Activated naive CD4-positive, alpha-beta T cell treated with anti-CD3 and anti-CD28 coated beads for 36 hours (primary cell): ENCODE results near the gene LYSMD3. TPM values are rescaled to one million over a fixed set of nuclear protein-coding genes. Genes with fewer than 3 reads are reported as not detected.

ENCODE experiments used
- CTCF ChIA-PET: fragments of 350-600 bp; sonication (Branson Sonifier 250); formaldehyde crosslinking; loops from one replicate; lab custom pipeline; 2021; ENCODE audit warnings: antibody characterized with exemption; lab: Charles Lee
- DNase-seq: peaks from one replicate; pipeline ENCODE4 v3.0.0-alpha.2; 2020
- H3K27ac Mint-ChIP-seq: one replicate; pipeline ENCODE4 v1.8.0; 2021; ENCODE audit warnings: mild to moderate bottlenecking, mixed read lengths
- H3K27me3 Mint-ChIP-seq: one replicate; pipeline ENCODE4 v1.8.0; 2021; ENCODE audit warnings: low read depth, mixed read lengths
- H3K36me3 Mint-ChIP-seq: one replicate; pipeline ENCODE4 v1.8.0; 2021; ENCODE audit warnings: low read depth, mixed read lengths
- H3K4me1 Mint-ChIP-seq: one replicate; pipeline ENCODE4 v1.8.0; 2021; ENCODE audit warnings: low read depth, mixed read lengths
- H3K4me3 Mint-ChIP-seq: one replicate; pipeline ENCODE4 v1.8.0; 2021; ENCODE audit warnings: mild to moderate bottlenecking, moderate library complexity, mixed read lengths
- H3K9me3 Mint-ChIP-seq: one replicate; pipeline ENCODE4 v1.8.0; 2021; ENCODE audit warnings: mixed read lengths
- intact Hi-C: fragments of 100-400 bp; cut with micrococcal nuclease; formaldehyde crosslinking; loops from one replicate; pipeline ENCODE4 v1.15.1; 2023
- total RNA-seq, 2 experiments: library from RNA; stranded (reverse); gene quantifications; one replicate each; pipeline ENCODE4 v1.2.3, GENCODE V29; 2021

LYSMD3 gene
- total RNA-seq, 2 experiments from 2014 or later = 10.2 to 11.1 TPM

GRCh38 chr5:90506221-90506620 is 23.2 kb downstream of the LYSMD3 start:
- Mint-ChIP-seq H3K4me1 (peaks cover 8% of the 10 kb centered on the region), H3K9me3 (no peaks in the 10 kb centered on the region), H3K4me3 (no peak overlapping the region), H3K27me3 (no peaks in the 10 kb centered on the region), H3K27ac (no peak overlapping the region), H3K36me3 (peaks cover 26% of the 10 kb centered on the region)
- DNase-seq = no peak
- CTCF ChIA-PET = no interaction called here
- intact Hi-C loops = no loop called here

- Mint-ChIP-seq H3K27ac (no peak overlapping the region), H3K36me3 (peaks cover 25% of the 10 kb centered on the region), H3K4me1 (peaks cover 8% of the 10 kb centered on the region), H3K9me3 (no peaks in the 10 kb centered on the region), H3K4me3 (no peak overlapping the region), H3K27me3 (no peaks in the 10 kb centered on the region)
- CTCF ChIA-PET = no interaction called here
- no peak for DNase-seq
- intact Hi-C loops = no loop called here
Observed at GRCh38 chr5:90504743-90505142, 24.6 kb downstream of the LYSMD3 start.

GRCh38 chr5:90503596-90503995 is 25.8 kb downstream of the LYSMD3 start:
- intact Hi-C loops = no loop called here
- DNase-seq = no peak

GRCh38 chr5:90495146-90495545 is 34.2 kb downstream of the LYSMD3 start:
- Mint-ChIP-seq H3K4me1 (no peaks in the 10 kb centered on the region), H3K4me3 (no peak overlapping the region), H3K27ac (no peak overlapping the region), H3K9me3 (no peaks in the 10 kb centered on the region), H3K27me3 (no peaks in the 10 kb centered on the region), H3K36me3 (peaks cover 35% of the 10 kb centered on the region)
- CTCF ChIA-PET = no interaction called here
- no peak for DNase-seq
- intact Hi-C loops = no loop called here

More at GRCh38 chr5:90503596-90503995, 25.8 kb downstream of the LYSMD3 start:
- CTCF ChIA-PET = interaction anchor here (0.7 kb wide), 1 partner anchor 1086 kb away, joined by 4 read pairs; no protein-coding TSS in a partner anchor
- Mint-ChIP-seq H3K27me3 (no peaks in the 10 kb centered on the region), H3K36me3 (peaks cover 24% of the 10 kb centered on the region), H3K4me1 (peaks cover 8% of the 10 kb centered on the region), H3K4me3 (no peak overlapping the region), H3K9me3 (no peaks in the 10 kb centered on the region), H3K27ac (no peak overlapping the region)

GRCh38 chr5:90494043-90494442 is 35.3 kb downstream of the LYSMD3 start:
- DNase-seq = no peak
- intact Hi-C loops = no loop called here
- CTCF ChIA-PET = no interaction called here
- no peak overlapping the region for H3K27ac Mint-ChIP-seq
- H3K9me3 Mint-ChIP-seq = no peaks in the 10 kb centered on the region
- no peaks in the 10 kb centered on the region for H3K4me1 Mint-ChIP-seq
- H3K27me3 Mint-ChIP-seq = no peaks in the 10 kb centered on the region
- peaks cover 31% of the 10 kb centered on the region for H3K36me3 Mint-ChIP-seq
- no peak overlapping the region for H3K4me3 Mint-ChIP-seq

DNA sequence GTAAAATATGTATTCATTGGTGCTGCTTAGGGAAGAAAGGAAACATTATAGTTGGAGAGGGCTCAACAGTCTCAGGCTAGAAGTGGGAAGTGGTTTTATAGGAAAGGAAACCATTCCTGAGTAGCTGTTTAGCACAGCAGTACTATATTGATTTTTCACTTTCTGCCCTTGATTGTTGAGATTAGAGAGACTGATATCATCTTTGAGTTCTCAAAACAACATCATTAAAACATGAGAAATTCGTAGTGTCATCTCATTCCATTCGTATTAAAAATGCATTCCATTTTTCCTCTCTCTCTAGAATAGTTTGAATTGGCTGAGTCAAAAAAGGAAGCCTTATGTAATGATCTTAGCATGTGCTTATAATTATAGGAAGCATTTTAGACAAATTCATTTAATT is 40.6 kb downstream of the LYSMD3 start:
- intact Hi-C loops = no loop called here
- no peak overlapping the region for H3K4me3 Mint-ChIP-seq
- no peak for DNase-seq
- H3K36me3 Mint-ChIP-seq = peaks cover 21% of the 10 kb centered on the region
- H3K4me1 Mint-ChIP-seq = no peaks in the 10 kb centered on the region
- H3K9me3 Mint-ChIP-seq = no peaks in the 10 kb centered on the region
- no peak overlapping the region for H3K27ac Mint-ChIP-seq
- H3K27me3 Mint-ChIP-seq = no peaks in the 10 kb centered on the region
- CTCF ChIA-PET = no interaction called here

GRCh38 chr5:90484540-90484939 is 44.8 kb downstream of the LYSMD3 start:
- H3K27ac Mint-ChIP-seq = no peak overlapping the region
- CTCF ChIA-PET = interaction anchor here (0.6 to 1.3 kb wide), 2 partner anchors 14 to 289 kb away, joined by 3 read pairs; no protein-coding TSS in a partner anchor

DNA sequence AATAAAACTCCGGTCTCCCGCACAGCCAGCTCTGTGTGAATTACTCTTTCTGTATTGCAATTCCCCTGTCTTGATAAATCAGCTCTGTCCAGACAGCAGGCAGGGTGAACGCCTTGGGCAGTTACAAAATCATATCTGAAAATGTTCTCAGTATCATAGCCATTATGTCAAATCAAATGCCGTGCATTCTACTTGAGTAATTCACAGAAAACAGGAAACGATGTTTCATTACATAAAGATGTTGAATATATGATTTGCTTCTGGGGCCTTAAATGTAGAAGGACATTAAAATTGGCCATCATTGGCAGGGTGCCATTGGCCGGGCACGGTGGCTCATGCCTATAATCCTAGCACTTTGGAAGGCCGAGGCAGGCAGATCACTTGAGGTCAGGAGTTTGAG is 46.2 kb downstream of the LYSMD3 start:
- Mint-ChIP-seq H3K27ac (no peak overlapping the region), H3K4me3 (no peak overlapping the region), H3K9me3 (no peaks in the 10 kb centered on the region), H3K4me1 (no peaks in the 10 kb centered on the region), H3K27me3 (no peaks in the 10 kb centered on the region), H3K36me3 (peaks cover 30% of the 10 kb centered on the region)
- CTCF ChIA-PET = no interaction called here
- intact Hi-C loops = no loop called here
- DNase-seq = no peak

More at GRCh38 chr5:90484540-90484939, 44.8 kb downstream of the LYSMD3 start:
- intact Hi-C loops = no loop called here
- Mint-ChIP-seq H3K4me3 (no peak overlapping the region), H3K36me3 (peaks cover 29% of the 10 kb centered on the region), H3K9me3 (no peaks in the 10 kb centered on the region), H3K4me1 (no peaks in the 10 kb centered on the region), H3K27me3 (no peaks in the 10 kb centered on the region)
- no peak for DNase-seq

- H3K4me3 Mint-ChIP-seq = no peak overlapping the region
- H3K27me3 Mint-ChIP-seq = no peaks in the 10 kb centered on the region
- H3K4me1 Mint-ChIP-seq = peaks cover 11% of the 10 kb centered on the region
- H3K27ac Mint-ChIP-seq = no peak overlapping the region
- CTCF ChIA-PET = no interaction called here
- H3K36me3 Mint-ChIP-seq = peaks cover 25% of the 10 kb centered on the region
- intact Hi-C loops = no loop called here
- no peaks in the 10 kb centered on the region for H3K9me3 Mint-ChIP-seq
- DNase-seq = no peak
Observed at GRCh38 chr5:90480699-90481098, 48.7 kb downstream of the LYSMD3 start.

- no peak for DNase-seq
- CTCF ChIA-PET = interaction anchor here (0.9 kb wide), 1 partner anchor 50 kb away, joined by 3 read pairs; no protein-coding TSS in a partner anchor
- intact Hi-C loops = loop anchor here (10.0 kb wide), 2 partner anchors 835 to 1595 kb away; partner anchors contain the start of gene MEF2C
- Mint-ChIP-seq H3K4me1 (peaks cover 19% of the 10 kb centered on the region), H3K27ac (no peak overlapping the region), H3K9me3 (no peaks in the 10 kb centered on the region), H3K36me3 (peaks cover 21% of the 10 kb centered on the region), H3K27me3 (no peaks in the 10 kb centered on the region), H3K4me3 (no peak overlapping the region)
Observed at GRCh38 chr5:90479611-90480385, 49.6 kb downstream of the LYSMD3 start.

- Mint-ChIP-seq H3K4me3 (no peak overlapping the region), H3K9me3 (no peaks in the 10 kb centered on the region), H3K36me3 (peaks cover 15% of the 10 kb centered on the region), H3K27ac (no peak overlapping the region), H3K27me3 (no peaks in the 10 kb centered on the region), H3K4me1 (peaks cover 25% of the 10 kb centered on the region)
- intact Hi-C loops = loop anchor here (10.0 kb wide), 2 partner anchors 837 to 1593 kb away; partner anchors contain the start of gene MEF2C
- CTCF ChIA-PET = no interaction called here
- no peak for DNase-seq
Observed at GRCh38 chr5:90477621-90478215, 51.7 kb downstream of the LYSMD3 start.

GRCh38 chr5:90477073-90477472 is 52.3 kb downstream of the LYSMD3 start:
- DNase-seq = peak; percentile 4
- Mint-ChIP-seq H3K4me3 (no peak overlapping the region), H3K9me3 (no peaks in the 10 kb centered on the region), H3K27me3 (no peaks in the 10 kb centered on the region), H3K27ac (no peak overlapping the region), H3K36me3 (peaks cover 14% of the 10 kb centered on the region), H3K4me1 (peaks cover 27% of the 10 kb centered on the region)
- CTCF ChIA-PET = no interaction called here
- intact Hi-C loops = loop anchor here (10.0 kb wide), 2 partner anchors 838 to 1592 kb away; partner anchors contain the start of gene MEF2C
